ENCODE measurements around the gene PTGDR2.

PTGDR2 gene

DNA sequence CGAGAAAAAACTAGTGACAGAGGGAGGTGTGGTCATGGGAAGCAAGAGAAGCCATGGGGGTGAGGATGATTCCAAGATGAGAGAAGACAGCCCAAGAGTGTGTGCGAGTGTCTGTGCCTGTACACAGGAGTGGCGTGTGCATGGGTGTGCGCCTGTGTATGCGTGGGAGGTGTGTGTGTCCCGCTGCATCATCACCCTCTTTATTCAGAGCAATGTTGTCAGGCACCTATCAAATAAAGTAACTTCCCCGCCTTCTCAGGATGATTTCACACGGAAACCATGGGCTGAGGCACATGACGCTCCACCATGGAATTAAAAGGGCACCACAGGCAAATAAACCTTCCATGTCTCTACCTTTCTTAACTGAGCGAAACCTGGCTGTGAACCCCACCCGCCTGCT, 46.1 kb downstream of the PTGDR2 start:
- DNase-seq (ENCODE audit: low read depth in 1 of 2, low spot score in 1 of 2): no peak
- Histone ChIP-seq H3K27me3 (ENCODE audit: insufficient read depth, poor library complexity, severe bottlenecking) (no peaks in the 10 kb centered on the region), H3K4me3 (replicated peaks; ENCODE audit: insufficient read depth, low read length) (no peak overlapping the region), H3K27ac (replicated peaks) (no peak overlapping the region)
- no peak for TF ChIP-seq SPI1 (IDR thresholded peaks at IDR 0.05; ENCODE audit: borderline replicate concordance, low read depth)
- TF ChIP-seq, protein P1, sequence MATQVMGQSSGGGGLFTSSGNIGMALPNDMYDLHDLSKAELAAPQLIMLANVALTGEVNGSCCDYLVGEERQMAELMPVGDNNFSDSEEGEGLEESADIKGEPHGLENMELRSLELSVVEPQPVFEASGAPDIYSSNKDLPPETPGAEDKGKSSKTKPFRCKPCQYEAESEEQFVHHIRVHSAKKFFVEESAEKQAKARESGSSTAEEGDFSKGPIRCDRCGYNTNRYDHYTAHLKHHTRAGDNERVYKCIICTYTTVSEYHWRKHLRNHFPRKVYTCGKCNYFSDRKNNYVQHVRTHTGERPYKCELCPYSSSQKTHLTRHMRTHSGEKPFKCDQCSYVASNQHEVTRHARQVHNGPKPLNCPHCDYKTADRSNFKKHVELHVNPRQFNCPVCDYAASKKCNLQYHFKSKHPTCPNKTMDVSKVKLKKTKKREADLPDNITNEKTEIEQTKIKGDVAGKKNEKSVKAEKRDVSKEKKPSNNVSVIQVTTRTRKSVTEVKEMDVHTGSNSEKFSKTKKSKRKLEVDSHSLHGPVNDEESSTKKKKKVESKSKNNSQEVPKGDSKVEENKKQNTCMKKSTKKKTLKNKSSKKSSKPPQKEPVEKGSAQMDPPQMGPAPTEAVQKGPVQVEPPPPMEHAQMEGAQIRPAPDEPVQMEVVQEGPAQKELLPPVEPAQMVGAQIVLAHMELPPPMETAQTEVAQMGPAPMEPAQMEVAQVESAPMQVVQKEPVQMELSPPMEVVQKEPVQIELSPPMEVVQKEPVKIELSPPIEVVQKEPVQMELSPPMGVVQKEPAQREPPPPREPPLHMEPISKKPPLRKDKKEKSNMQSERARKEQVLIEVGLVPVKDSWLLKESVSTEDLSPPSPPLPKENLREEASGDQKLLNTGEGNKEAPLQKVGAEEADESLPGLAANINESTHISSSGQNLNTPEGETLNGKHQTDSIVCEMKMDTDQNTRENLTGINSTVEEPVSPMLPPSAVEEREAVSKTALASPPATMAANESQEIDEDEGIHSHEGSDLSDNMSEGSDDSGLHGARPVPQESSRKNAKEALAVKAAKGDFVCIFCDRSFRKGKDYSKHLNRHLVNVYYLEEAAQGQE (IDR thresholded peaks at IDR 0.05; ENCODE audit: insufficient replicate concordance, low read depth): no peak
- TF ChIP-seq GABPA (IDR thresholded peaks at IDR 0.05; ENCODE audit: low read depth): no peak

DNA sequence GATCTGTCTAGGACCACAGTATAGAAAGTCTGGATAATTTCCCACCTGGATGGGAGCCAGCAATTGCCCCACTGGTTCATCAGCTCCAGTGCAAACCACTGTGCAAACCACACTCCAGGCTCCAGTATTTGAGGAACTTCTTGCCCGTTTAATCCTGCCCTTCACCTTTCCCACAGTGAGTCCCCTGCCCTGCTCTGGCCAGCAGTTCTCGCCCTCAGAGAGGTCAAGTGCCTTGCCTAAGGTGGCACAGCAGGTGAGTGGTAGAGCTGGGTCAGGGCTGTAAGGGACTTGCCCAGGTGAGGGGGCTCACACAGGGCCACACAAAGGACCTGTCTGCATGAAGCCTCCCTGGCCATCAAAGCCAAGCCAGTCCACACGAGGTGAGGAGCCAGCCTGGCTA, 46.5 kb downstream of the PTGDR2 start:
- TF ChIP-seq, protein P2, sequence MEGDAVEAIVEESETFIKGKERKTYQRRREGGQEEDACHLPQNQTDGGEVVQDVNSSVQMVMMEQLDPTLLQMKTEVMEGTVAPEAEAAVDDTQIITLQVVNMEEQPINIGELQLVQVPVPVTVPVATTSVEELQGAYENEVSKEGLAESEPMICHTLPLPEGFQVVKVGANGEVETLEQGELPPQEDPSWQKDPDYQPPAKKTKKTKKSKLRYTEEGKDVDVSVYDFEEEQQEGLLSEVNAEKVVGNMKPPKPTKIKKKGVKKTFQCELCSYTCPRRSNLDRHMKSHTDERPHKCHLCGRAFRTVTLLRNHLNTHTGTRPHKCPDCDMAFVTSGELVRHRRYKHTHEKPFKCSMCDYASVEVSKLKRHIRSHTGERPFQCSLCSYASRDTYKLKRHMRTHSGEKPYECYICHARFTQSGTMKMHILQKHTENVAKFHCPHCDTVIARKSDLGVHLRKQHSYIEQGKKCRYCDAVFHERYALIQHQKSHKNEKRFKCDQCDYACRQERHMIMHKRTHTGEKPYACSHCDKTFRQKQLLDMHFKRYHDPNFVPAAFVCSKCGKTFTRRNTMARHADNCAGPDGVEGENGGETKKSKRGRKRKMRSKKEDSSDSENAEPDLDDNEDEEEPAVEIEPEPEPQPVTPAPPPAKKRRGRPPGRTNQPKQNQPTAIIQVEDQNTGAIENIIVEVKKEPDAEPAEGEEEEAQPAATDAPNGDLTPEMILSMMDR (IDR thresholded peaks at IDR 0.05; ENCODE audit: insufficient read depth, low read length): no peak
- peak in 1 of 2 experiments; percentile 11 for DNase-seq (ENCODE audit: low read depth in 1 of 2, low spot score in 1 of 2)
- H3K27ac ChIP-seq (replicated peaks): no peak overlapping the region
- no peaks in the 10 kb centered on the region for H3K27me3 ChIP-seq (ENCODE audit: insufficient read depth, poor library complexity, severe bottlenecking)
- H3K4me3 ChIP-seq (replicated peaks; ENCODE audit: insufficient read depth, low read length): no peak overlapping the region

DNA sequence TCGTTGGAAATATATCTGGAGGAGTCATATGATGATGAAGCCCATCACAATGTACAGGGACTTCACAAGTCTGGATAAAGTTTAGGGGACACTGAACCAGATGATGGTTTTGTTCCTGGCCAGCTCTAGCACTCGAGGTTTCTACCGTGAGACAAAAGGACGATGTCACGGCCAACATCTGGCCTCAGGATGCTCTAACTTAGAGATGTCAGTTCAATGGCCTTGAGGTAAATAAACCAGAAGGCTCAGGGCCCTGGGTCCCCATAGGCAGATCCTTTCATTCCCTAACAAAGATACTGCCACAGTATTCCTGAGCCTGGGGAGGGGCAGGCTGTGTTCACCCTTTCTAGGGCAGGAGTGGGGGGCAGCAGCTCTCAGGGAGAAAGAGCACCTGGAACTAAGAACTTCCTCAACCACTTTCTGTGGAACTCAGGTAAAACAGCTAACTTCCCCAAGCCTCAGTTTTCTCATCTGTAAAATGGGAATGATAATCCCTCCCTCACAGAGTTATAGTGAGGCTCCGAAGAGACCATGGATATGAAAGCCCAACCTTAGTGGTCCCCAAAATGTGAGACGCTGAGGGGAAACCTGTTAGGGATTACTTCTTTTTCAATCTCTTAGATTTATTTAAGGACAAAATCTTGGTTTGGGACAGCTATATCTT, 52.3 kb downstream of the PTGDR2 start:
- H3K27me3 ChIP-seq (ENCODE audit: insufficient read depth, poor library complexity, severe bottlenecking): no peaks in the 10 kb centered on the region
- no peak for DNase-seq (ENCODE audit: low read depth in 1 of 2, low spot score in 1 of 2)
- no peak overlapping the region for H3K4me3 ChIP-seq (replicated peaks; ENCODE audit: insufficient read depth, low read length)
- TF ChIP-seq, protein P2 (IDR thresholded peaks at IDR 0.05; ENCODE audit: insufficient read depth, low read length): no peak
- TF ChIP-seq POLR2AphosphoS5 (IDR thresholded peaks at IDR 0.05; ENCODE audit: low read depth) (no peak), SPI1 (IDR thresholded peaks at IDR 0.05; ENCODE audit: borderline replicate concordance, low read depth) (no peak), GABPA (IDR thresholded peaks at IDR 0.05; ENCODE audit: low read depth) (no peak)
- TF ChIP-seq, protein P1 (IDR thresholded peaks at IDR 0.05; ENCODE audit: insufficient replicate concordance, low read depth): no peak
- no peak overlapping the region for H3K27ac ChIP-seq (replicated peaks)

DNA sequence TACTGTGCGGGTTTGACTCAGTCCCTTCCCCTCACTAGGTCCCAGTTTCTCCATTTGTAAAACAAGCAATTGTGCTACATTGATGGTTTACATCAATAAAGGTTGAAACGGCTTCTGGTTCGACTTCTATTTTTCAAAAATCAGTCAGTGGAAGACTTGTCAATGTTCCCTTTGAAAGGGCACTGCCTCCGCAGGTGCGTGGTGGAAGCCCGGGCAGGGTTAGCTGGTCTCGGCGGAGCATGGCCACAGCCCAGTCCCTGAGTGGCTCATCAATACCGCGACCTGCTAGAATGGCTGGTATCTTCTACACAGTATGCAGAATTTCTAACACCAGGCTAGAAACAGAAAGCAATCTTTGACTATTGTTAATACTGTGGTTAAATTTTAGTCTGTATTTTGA, 54.6 kb downstream of the PTGDR2 start:
- no peaks in the 10 kb centered on the region for H3K27me3 ChIP-seq (ENCODE audit: insufficient read depth, poor library complexity, severe bottlenecking)
- no peak overlapping the region for H3K4me3 ChIP-seq (replicated peaks; ENCODE audit: insufficient read depth, low read length)
- DNase-seq (ENCODE audit: low read depth in 1 of 2, low spot score in 1 of 2): no peak
- TF ChIP-seq SPI1 (IDR thresholded peaks at IDR 0.05; ENCODE audit: borderline replicate concordance, low read depth) (no peak), GABPA (IDR thresholded peaks at IDR 0.05; ENCODE audit: low read depth) (no peak), POLR2AphosphoS5 (IDR thresholded peaks at IDR 0.05; ENCODE audit: low read depth) (no peak)
- TF ChIP-seq, protein P1 (IDR thresholded peaks at IDR 0.05; ENCODE audit: insufficient replicate concordance, low read depth): no peak
- TF ChIP-seq, protein P2 (IDR thresholded peaks at IDR 0.05; ENCODE audit: insufficient read depth, low read length): no peak
- H3K27ac ChIP-seq (replicated peaks): no peak overlapping the region

Measured in HL-60 (cell line).